ENCODE results near the gene SCNN1G. TPM values are rescaled to one million over a fixed set of nuclear protein-coding genes. Genes with fewer than 3 reads are reported as not detected.

Gene SCNN1G
- total and polyA plus RNA-seq, 4 donors, result 0.63 TPM; not detected in 3

- Histone ChIP-seq H3K27ac (ENCODE audit: low read depth in 1 of 2, low read length in 2 of 2) (no peak overlapping the region), H3K4me3 (ENCODE audit: low read length in 2 of 2) (no peak overlapping the region), H3K36me3 (ENCODE audit: control insufficient read depth in 1 of 2, insufficient read depth in 2 of 2, low read length in 1 of 2) (no peaks in the 10 kb centered on the region), H3K4me1 (ENCODE audit: control insufficient read depth in 1 of 2, insufficient read depth in 2 of 2, low read length in 2 of 2) (no peaks in the 10 kb centered on the region), H3K9me3 (ENCODE audit: control insufficient read depth, low read length) (no peaks in the 10 kb centered on the region), H3K27me3 (ENCODE audit: control insufficient read depth in 1 of 2, insufficient read depth in 2 of 2, low read length in 1 of 2) (no peaks in the 10 kb centered on the region)
- intact Hi-C loops (cut with DNase I), result no loop called here
- no peak for ATAC-seq (ENCODE audit: low FRiP score)
- DNase-seq, result no peak
These were observed 40.4 kb downstream of the SCNN1G start for GRCh38 chr16:23222929-23223328.

GRCh38 chr16:23223368-23223767, 40.8 kb downstream of the SCNN1G start:
- 62 to 70% methylated on average over 8 of the region's 8 CpGs for WGBS, 2 donors
- no peak overlapping the region for H3K27ac ChIP-seq (ENCODE audit: low read depth in 1 of 2, low read length in 2 of 2)
- no peak for ATAC-seq (ENCODE audit: low FRiP score)
- no peaks in the 10 kb centered on the region for H3K36me3 ChIP-seq (ENCODE audit: control insufficient read depth in 1 of 2, insufficient read depth in 2 of 2, low read length in 1 of 2)
- no peak overlapping the region for H3K4me3 ChIP-seq (ENCODE audit: low read length in 2 of 2)
- intact Hi-C loops (cut with DNase I), result no loop called here
- H3K4me1 ChIP-seq (ENCODE audit: control insufficient read depth in 1 of 2, insufficient read depth in 2 of 2, low read length in 2 of 2), result no peaks in the 10 kb centered on the region
- no peaks in the 10 kb centered on the region for H3K9me3 ChIP-seq (ENCODE audit: control insufficient read depth, low read length)
- no peaks in the 10 kb centered on the region for H3K27me3 ChIP-seq (ENCODE audit: control insufficient read depth in 1 of 2, insufficient read depth in 2 of 2, low read length in 1 of 2)
- no peak for DNase-seq

DNA sequence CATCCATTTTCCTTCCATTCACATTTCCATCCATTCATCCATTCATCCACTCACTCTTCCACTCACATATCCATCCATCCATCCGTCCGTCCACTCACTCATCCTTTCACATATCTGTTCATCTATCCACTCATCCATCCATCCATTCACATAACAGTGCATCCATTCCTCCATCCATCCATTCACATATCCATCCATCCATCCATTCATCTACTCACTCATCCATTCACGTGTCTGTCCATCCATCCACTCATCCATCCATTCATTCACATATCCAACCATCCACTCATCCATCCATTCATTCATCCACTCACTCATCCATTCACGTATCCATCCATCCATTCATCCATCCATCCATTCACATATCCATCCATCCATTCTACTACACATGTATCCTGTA, 42.6 kb downstream of the SCNN1G start:
- WGBS, 2 donors, result 79 to 80% methylated on average over 4 of the region's 4 CpGs
- no peak for ATAC-seq (ENCODE audit: low FRiP score)

GRCh38 chr16:23225634-23226033, 43.1 kb downstream of the SCNN1G start:
- H3K36me3 ChIP-seq (ENCODE audit: control insufficient read depth in 1 of 2, insufficient read depth in 2 of 2, low read length in 1 of 2), result no peaks in the 10 kb centered on the region
- H3K9me3 ChIP-seq (ENCODE audit: control insufficient read depth, low read length), result no peaks in the 10 kb centered on the region
- H3K27me3 ChIP-seq (ENCODE audit: control insufficient read depth in 1 of 2, insufficient read depth in 2 of 2, low read length in 1 of 2), result no peaks in the 10 kb centered on the region
- intact Hi-C loops (cut with DNase I), result no loop called here
- DNase-seq (no peak), ATAC-seq (ENCODE audit: low FRiP score) (no peak)
- no peak overlapping the region for H3K27ac ChIP-seq (ENCODE audit: low read depth in 1 of 2, low read length in 2 of 2)
- no peaks in the 10 kb centered on the region for H3K4me1 ChIP-seq (ENCODE audit: control insufficient read depth in 1 of 2, insufficient read depth in 2 of 2, low read length in 2 of 2)
- H3K4me3 ChIP-seq (ENCODE audit: low read length in 2 of 2), result no peak overlapping the region

More for the DNA sequence above, 42.6 kb downstream of the SCNN1G start:
- Histone ChIP-seq H3K27me3 (ENCODE audit: control insufficient read depth in 1 of 2, insufficient read depth in 2 of 2, low read length in 1 of 2) (no peaks in the 10 kb centered on the region), H3K36me3 (ENCODE audit: control insufficient read depth in 1 of 2, insufficient read depth in 2 of 2, low read length in 1 of 2) (no peaks in the 10 kb centered on the region), H3K4me3 (ENCODE audit: low read length in 2 of 2) (no peak overlapping the region), H3K9me3 (ENCODE audit: control insufficient read depth, low read length) (no peaks in the 10 kb centered on the region), H3K27ac (ENCODE audit: low read depth in 1 of 2, low read length in 2 of 2) (no peak overlapping the region), H3K4me1 (ENCODE audit: control insufficient read depth in 1 of 2, insufficient read depth in 2 of 2, low read length in 2 of 2) (no peaks in the 10 kb centered on the region)
- intact Hi-C loops (cut with DNase I), result no loop called here
- DNase-seq, result no peak

DNA sequence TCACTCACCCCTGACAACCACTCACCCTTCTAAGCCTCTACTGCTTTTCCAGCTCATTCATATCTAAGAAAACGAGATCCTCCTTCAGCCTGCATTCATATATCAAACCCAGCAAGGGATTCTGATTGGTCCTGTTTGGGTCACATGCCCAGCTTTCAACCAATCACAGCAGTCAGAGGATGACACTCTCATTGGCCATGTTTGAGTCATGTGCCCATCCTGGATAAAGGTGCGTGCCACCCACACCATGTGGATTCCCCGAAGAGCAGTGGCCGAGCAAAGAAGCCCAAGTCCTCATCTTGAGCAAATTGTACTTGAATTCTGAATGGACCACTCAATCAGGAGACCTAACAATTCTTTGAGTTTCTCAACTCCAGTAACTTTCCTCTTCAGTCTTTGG, 45.0 kb downstream of the SCNN1G start:
- Histone ChIP-seq H3K27me3 (ENCODE audit: control insufficient read depth in 1 of 2, insufficient read depth in 2 of 2, low read length in 1 of 2) (no peaks in the 10 kb centered on the region), H3K4me1 (ENCODE audit: control insufficient read depth in 1 of 2, insufficient read depth in 2 of 2, low read length in 2 of 2) (no peaks in the 10 kb centered on the region), H3K9me3 (ENCODE audit: control insufficient read depth, low read length) (no peaks in the 10 kb centered on the region), H3K4me3 (ENCODE audit: low read length in 2 of 2) (no peak overlapping the region), H3K27ac (ENCODE audit: low read depth in 1 of 2, low read length in 2 of 2) (no peak overlapping the region), H3K36me3 (ENCODE audit: control insufficient read depth in 1 of 2, insufficient read depth in 2 of 2, low read length in 1 of 2) (no peaks in the 10 kb centered on the region)
- DNase-seq, result no peak
- 55% methylated on average over 4 of the region's 4 CpGs for WGBS, 2 donors
- no peak for ATAC-seq (ENCODE audit: low FRiP score)
- intact Hi-C loops (cut with DNase I), result no loop called here

GRCh38 chr16:23229714-23230113, 47.2 kb downstream of the SCNN1G start:
- WGBS, 2 donors, result 85 to 89% methylated on average over 4 of the region's 4 CpGs
- ATAC-seq (ENCODE audit: low FRiP score) (no peak), DNase-seq (no peak)
- Histone ChIP-seq H3K9me3 (ENCODE audit: control insufficient read depth, low read length) (no peaks in the 10 kb centered on the region), H3K36me3 (ENCODE audit: control insufficient read depth in 1 of 2, insufficient read depth in 2 of 2, low read length in 1 of 2) (no peaks in the 10 kb centered on the region), H3K27ac (ENCODE audit: low read depth in 1 of 2, low read length in 2 of 2) (no peak overlapping the region), H3K27me3 (ENCODE audit: control insufficient read depth in 1 of 2, insufficient read depth in 2 of 2, low read length in 1 of 2) (no peaks in the 10 kb centered on the region), H3K4me1 (ENCODE audit: control insufficient read depth in 1 of 2, insufficient read depth in 2 of 2, low read length in 2 of 2) (no peaks in the 10 kb centered on the region), H3K4me3 (ENCODE audit: low read length in 2 of 2) (no peak overlapping the region)
- intact Hi-C loops (cut with DNase I), result no loop called here

GRCh38 chr16:23232806-23233205, 50.3 kb downstream of the SCNN1G start:
- no peaks in the 10 kb centered on the region for H3K4me1 ChIP-seq (ENCODE audit: control insufficient read depth in 1 of 2, insufficient read depth in 2 of 2, low read length in 2 of 2)
- H3K9me3 ChIP-seq (ENCODE audit: control insufficient read depth, low read length), result no peaks in the 10 kb centered on the region
- 37 to 45% methylated on average over 2 of the region's 2 CpGs for WGBS, 2 donors
- H3K36me3 ChIP-seq (ENCODE audit: control insufficient read depth in 1 of 2, insufficient read depth in 2 of 2, low read length in 1 of 2), result no peaks in the 10 kb centered on the region
- H3K27ac ChIP-seq (ENCODE audit: low read depth in 1 of 2, low read length in 2 of 2), result no peak overlapping the region
- ATAC-seq (ENCODE audit: low FRiP score) (no peak), DNase-seq (no peak)
- no peak overlapping the region for H3K4me3 ChIP-seq (ENCODE audit: low read length in 2 of 2)
- no peaks in the 10 kb centered on the region for H3K27me3 ChIP-seq (ENCODE audit: control insufficient read depth in 1 of 2, insufficient read depth in 2 of 2, low read length in 1 of 2)
- intact Hi-C loops (cut with DNase I), result no loop called here

DNA sequence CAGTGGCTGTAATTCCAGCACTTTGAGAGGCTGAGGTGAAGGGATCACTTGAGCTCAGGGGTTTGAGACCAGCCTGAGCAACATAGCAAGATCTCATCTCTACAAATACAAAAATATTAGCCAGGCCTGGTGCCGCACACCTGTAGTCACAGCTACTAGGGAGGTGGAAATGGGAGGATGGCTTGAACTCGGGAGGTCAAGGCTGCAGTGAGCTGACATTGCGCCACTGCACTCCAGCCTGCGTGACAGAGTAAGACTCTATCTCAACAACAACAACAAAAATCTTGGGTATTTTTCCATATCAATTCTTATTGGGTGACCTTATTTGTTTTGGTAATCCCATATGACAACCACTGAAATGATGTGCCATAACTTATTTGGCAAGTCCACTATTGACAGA, 52.6 kb downstream of the SCNN1G start:
- no peaks in the 10 kb centered on the region for H3K36me3 ChIP-seq (ENCODE audit: control insufficient read depth in 1 of 2, insufficient read depth in 2 of 2, low read length in 1 of 2)
- H3K4me1 ChIP-seq (ENCODE audit: control insufficient read depth in 1 of 2, insufficient read depth in 2 of 2, low read length in 2 of 2), result no peaks in the 10 kb centered on the region
- H3K27ac ChIP-seq (ENCODE audit: low read depth in 1 of 2, low read length in 2 of 2), result no peak overlapping the region
- intact Hi-C loops (cut with DNase I), result no loop called here
- H3K9me3 ChIP-seq (ENCODE audit: control insufficient read depth, low read length), result no peaks in the 10 kb centered on the region
- no peaks in the 10 kb centered on the region for H3K27me3 ChIP-seq (ENCODE audit: control insufficient read depth in 1 of 2, insufficient read depth in 2 of 2, low read length in 1 of 2)
- WGBS, 2 donors, result 88 to 96% methylated on average over 4 of the region's 4 CpGs
- DNase-seq, result no peak
- no peak for ATAC-seq (ENCODE audit: low FRiP score)
- no peak overlapping the region for H3K4me3 ChIP-seq (ENCODE audit: low read length in 2 of 2)

- Histone ChIP-seq H3K27me3 (ENCODE audit: control insufficient read depth in 1 of 2, insufficient read depth in 2 of 2, low read length in 1 of 2) (no peaks in the 10 kb centered on the region), H3K4me1 (ENCODE audit: control insufficient read depth in 1 of 2, insufficient read depth in 2 of 2, low read length in 2 of 2) (no peaks in the 10 kb centered on the region), H3K27ac (ENCODE audit: low read depth in 1 of 2, low read length in 2 of 2) (no peak overlapping the region), H3K4me3 (ENCODE audit: low read length in 2 of 2) (no peak overlapping the region), H3K36me3 (ENCODE audit: control insufficient read depth in 1 of 2, insufficient read depth in 2 of 2, low read length in 1 of 2) (no peaks in the 10 kb centered on the region), H3K9me3 (ENCODE audit: control insufficient read depth, low read length) (no peaks in the 10 kb centered on the region)
- DNase-seq (no peak), ATAC-seq (ENCODE audit: low FRiP score) (no peak)
- intact Hi-C loops (cut with DNase I), result no loop called here
- 87 to 100% methylated on average over 1 of the region's 1 CpG for WGBS, 2 donors
These were observed 54.4 kb downstream of the SCNN1G start for GRCh38 chr16:23236983-23237382.

Measured in aorta (tissue), 5 donors.